ENCODE results near the gene CDT1.

CDT1 gene

GRCh38 chr16:88840600-88841215 is 37.1 kb downstream of the CDT1 start:
- DNase-seq, result no peak

- no peak for DNase-seq
Measured at GRCh38 chr16:88841521-88842307, 38.1 kb downstream of the CDT1 start.

- DNase-seq, result no peak
Measured at GRCh38 chr16:88842308-88842756, 38.7 kb downstream of the CDT1 start.

GRCh38 chr16:88842806-88843205 is 39.2 kb downstream of the CDT1 start:
- no peak for DNase-seq

GRCh38 chr16:88843256-88843655 is 39.7 kb downstream of the CDT1 start:
- DNase-seq, result no peak

- DNase-seq, result no peak
Measured at GRCh38 chr16:88844419-88845036, 40.9 kb downstream of the CDT1 start.

GRCh38 chr16:88846088-88846487 is 42.5 kb downstream of the CDT1 start:
- DNase-seq, result no peak

GRCh38 chr16:88847654-88848053 is 44.1 kb downstream of the CDT1 start:
- no peak for DNase-seq

- DNase-seq, result no peak
Measured at GRCh38 chr16:88848557-88848956, 45.0 kb downstream of the CDT1 start.

- DNase-seq, result no peak
Measured at GRCh38 chr16:88850531-88851199, 47.1 kb downstream of the CDT1 start.

- no peak for DNase-seq
Measured at GRCh38 chr16:88851616-88852015, 48.0 kb downstream of the CDT1 start.

GRCh38 chr16:88853325-88853941 is 49.8 kb downstream of the CDT1 start:
- DNase-seq, result no peak

GRCh38 chr16:88854306-88855111 is 50.9 kb downstream of the CDT1 start:
- DNase-seq, result no peak

- DNase-seq, result no peak
Measured at GRCh38 chr16:88855176-88855575, 51.6 kb downstream of the CDT1 start.

- DNase-seq, result no peak
Measured at GRCh38 chr16:88855736-88856121, 52.1 kb downstream of the CDT1 start.

GRCh38 chr16:88856122-88856827 is 52.7 kb downstream of the CDT1 start:
- no peak for DNase-seq

- peak; percentile 98 for DNase-seq
Measured at GRCh38 chr16:88856828-88857727, 53.5 kb downstream of the CDT1 start, which contains the start of the genes GALNS and TRAPPC2L. Gene GALNS (minus strand): TSS chr16:88856947. CDS start chr16:88856877, 70 bp downstream. Gene TRAPPC2L (plus strand): TSS chr16:88857127. CDS start chr16:88857151, 24 bp downstream.

- DNase-seq, result peak; percentile 73
Measured at GRCh38 chr16:88857728-88858339, 54.2 kb downstream of the CDT1 start.
